NCI-H1105 treated with DMSO at 0.1 percent for 48 hours (cell line): ENCODE results near the gene ZDHHC7.

ENCODE experiments used
- DNase-seq: peaks from one replicate; lab custom pipeline; 2025; lab: John Stamatoyannopoulos, UW

The ZDHHC7 gene

DNA sequence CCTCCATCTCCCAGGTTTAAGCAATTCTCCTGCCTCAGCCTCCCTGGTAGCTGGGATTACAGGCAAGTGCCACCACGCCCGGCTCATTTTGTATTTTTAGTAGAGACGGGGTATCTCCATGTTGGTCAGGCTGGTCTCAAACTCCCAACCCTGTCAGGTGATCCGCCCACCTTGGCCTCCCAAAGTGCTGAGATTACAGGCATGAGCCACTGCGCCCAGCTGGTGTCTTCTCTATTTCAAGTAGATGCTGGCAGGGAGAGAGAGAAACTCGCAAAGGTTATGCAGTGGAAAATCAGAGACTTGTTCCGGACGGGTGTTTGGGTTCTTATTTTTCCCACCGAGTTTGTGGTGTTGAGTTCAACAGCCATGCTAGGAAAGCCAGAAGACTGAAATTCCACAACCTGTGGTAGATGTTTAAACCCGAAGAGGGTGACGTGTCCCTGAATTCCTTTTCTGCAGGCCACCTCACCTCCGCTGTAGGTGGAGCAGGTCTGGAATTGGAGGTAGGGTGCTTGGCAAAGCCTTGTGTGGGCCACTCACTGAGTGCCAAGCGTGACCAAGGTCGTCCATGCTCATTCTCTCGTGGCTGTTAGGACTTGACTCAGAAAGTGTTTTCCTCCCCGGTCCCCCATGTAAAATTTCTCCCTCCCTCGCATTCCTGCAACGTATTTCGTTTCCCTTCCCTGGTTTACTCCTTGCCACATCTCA is 7.3 kb upstream of the ZDHHC7 start:
- DNase-seq = no peak

DNA sequence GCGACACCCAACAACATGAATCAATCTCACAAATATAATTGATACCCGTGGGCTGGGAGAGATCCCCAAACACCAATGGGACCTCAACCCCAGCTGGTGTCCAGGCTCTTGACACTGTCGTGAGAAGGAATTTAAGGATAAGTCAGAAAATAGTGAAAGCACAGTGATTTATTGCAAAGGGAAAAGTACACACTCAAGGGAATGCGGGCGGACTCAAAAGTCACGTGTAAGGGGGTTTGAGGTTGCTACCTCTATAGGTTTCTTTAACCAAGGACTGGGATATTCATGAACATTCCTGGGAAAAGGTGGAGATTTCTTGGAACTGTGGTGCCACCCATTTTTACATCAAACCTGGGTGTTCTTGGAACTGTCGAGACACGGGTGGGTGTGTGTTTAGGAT is 6.3 kb upstream of the ZDHHC7 start:
- DNase-seq = no peak

DNA sequence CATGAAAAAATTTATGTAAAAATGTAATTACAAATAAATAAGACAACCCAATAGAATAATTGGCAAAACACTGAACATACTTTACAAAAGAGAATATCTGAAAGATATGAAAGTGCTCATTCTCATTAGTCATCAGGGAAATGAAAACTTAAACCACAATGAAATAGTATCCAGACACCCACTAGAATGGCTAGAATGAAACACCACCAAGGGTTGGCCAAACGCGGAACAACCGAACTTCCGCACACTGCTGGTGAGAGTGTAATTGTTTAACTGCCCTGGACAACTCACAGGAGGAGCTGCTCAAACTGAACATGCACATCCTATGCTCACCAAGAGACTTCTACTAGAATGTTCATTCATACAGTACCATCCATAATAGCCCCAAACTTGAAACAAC is 5.8 kb upstream of the ZDHHC7 start:
- no peak for DNase-seq

DNA sequence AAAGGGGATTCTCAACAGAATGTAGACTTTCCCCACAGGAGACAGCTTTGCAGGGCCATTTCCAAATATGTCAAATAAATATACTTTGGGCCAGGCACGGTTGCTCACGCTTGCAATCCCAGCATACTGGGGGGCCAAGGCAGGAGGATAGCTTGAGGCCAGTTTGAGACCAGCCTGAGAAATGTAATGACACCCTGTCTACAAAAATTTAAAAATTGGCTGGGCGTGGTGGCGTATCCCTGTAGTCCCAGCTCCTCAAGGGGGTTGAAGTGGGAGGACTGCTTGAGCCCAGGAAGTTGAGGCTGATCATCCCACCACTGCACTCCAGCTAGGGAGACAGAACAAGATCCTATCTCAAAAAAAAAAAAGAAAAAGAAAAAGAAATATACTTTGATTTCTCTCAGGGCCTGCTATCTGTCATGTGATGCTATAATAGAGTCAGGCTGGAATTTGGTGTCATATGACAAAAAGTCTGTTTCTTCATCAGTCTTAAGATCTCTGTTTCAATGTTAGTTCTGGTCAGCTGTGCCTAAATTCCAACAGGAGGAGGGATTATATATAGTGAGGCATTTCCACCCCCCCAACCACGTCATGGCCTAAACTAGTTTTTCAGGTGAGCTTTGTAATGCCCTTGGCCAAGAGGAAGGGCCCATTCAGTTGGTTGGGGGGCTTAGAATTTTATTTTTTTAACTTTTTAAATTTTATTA is 4.3 kb upstream of the ZDHHC7 start:
- no peak for DNase-seq

DNA sequence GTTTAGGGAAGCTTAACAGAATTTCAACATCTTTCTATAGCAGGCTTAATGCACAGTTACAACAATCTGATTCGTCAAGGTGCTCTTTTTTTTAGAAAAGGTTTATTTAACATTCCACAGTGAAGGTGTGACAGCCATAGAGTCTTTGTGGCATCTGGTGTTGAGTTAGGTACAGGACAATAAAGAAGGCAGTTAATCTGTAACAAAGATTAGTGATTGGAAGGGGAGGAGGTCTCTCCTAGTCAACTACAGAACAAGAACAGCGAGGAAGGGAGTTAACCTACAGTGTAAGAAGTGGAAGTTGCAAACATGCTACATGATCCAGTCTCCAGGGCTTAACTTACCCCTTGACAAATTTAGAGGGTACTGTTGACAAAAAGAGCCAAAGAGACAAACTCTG is 3.0 kb upstream of the ZDHHC7 start:
- no peak for DNase-seq

DNA sequence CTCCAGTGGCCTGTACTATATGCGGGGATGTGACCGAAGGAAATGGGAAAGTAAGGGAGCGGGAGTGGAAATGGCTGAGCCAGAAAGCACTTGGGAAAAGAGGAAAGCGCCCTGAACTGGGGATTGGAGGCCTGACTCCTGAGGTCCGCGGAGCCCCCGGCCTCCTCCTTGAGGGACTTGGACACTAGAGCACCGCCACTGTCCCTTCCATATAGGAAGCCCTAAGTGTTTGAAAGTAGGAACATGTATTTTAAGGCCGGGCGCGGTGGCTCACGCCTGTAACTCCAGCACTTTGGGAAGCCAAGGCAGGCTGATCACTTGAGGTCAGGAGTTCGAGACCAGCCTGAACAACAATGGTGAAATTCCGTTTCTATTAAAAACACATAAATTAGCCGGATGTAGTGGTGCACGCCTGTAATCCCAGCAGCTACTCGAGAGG is 530 bp upstream of the ZDHHC7 start:
- no peak for DNase-seq

DNA sequence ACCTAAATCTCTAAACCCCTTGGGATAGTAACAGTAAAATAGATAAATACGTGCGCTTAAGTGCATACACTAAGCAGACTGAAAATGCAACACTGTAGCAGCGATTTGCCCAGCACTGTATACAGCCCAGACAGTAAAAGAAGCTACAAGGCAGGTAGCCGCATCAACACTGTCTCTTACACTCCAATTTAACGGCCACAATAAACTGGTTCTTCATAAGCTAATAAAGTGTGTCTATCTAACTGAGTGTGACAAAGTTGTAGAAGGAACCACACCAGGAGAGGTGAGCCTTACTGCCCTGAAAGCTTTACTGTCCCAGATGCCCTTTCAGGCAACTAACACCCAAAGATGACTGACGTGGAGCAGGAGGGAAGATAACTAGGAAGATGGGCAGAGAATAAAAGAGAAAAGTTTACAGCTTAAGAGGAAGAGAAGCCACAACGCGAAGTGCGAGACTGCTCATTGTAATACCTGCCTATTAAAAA is 847 bp downstream of the ZDHHC7 start:
- no peak for DNase-seq

DNA sequence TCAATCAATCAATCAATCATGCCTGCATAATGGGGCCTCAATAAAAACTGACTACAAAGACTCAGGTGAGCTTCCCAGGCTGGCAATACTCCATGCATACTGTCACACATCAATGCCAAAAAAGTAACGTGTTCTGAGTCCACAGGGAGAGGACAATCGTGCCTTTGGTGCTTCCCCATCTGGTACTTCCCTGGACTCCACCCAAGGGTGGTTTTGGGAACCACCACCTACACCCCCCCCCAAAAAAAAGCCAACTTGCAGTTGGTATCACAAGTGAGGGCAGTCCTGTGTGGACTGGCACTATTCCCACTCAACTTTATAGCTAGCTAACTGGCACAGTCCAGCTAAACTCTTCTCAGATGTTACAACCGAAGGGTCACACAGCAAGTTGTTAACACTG is 3.1 kb downstream of the ZDHHC7 start:
- DNase-seq = no peak

DNA sequence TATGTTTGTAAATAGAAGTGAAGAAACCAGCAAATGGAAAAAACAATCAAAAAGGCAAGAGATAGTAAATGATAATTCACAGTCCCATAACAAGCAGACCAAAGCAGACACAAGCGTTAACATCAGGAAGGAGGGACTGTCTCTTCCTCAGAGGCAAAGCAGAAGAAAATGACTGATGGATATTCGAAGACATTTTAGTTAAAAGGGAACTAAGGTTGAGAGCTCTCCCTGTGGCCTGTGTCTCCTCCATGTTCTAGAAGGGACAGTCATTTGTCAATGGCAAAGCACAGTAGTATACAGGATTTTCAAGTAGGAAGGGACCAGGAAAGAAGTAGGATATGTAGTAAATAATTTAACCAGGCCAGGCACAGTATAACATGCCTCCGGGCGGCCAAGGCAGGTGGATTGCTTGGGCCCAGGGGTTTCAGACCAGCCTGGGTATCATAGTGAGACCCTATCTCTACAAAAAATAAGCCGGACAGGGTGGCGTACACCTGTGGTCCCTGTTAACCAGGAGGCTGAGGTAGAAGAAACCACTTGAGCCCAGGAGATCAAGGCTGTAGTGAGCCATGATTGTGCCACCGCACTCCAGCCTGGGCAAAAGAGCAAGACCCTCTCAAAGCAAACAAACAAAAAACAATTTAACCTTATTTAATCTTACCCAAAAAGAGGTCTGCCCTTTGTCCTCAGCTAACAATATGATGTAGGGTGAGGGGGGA is 3.7 kb downstream of the ZDHHC7 start:
- no peak for DNase-seq

DNA sequence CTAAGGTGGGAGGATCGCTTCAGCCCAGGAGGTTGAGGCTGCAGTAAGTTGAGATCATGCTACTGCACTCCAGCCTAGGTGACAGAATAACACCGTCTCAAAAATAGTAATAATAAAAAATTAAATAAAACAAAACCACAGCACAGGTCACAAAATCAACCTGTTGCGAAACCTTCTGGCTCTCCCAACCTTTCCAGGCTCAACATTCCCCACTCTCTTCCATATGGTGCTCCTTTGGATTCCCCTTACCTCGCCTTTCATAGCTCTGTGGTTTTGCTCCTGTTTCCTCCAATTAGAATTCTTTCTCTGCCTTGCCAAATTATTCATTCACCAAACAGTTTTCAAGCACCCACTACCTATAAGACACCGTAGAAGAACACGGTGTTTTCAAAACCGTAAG is 4.7 kb downstream of the ZDHHC7 start:
- DNase-seq = no peak

DNA sequence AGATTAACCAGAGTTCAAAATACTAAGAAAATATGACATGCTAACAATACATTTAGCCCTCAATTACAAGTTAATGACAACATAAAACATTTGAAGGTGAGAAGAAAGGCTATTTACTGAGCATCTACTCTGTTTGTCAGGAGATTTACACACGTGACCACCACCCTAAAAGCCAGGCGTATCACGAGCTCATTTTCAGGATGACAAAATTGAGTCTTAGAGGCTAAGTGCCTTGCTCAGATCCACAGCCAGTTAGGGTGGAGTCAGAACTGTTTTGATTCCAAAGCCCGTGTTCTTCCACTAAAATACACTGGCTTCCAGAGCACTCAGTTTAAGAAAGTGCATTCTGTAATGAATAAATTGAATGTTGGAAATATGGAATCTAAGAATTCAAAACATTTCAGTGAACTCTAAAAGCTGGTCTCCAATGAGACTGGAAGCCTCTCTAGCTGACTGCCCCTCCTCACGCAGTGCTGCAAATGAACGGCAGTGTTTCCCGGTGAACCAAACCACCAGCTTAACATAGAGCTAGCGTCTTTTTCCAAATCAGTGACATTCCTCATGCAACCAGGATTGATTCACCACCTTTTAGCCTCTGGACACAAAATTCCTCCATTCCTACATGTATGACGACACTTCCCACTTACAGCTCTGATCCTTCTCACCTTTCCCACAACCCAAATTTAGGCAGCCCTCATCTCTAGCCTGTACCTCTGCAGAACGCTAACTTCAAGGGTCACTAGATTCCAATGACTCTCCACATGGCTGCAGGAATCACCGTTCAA is 5.9 kb downstream of the ZDHHC7 start:
- no peak for DNase-seq

DNA sequence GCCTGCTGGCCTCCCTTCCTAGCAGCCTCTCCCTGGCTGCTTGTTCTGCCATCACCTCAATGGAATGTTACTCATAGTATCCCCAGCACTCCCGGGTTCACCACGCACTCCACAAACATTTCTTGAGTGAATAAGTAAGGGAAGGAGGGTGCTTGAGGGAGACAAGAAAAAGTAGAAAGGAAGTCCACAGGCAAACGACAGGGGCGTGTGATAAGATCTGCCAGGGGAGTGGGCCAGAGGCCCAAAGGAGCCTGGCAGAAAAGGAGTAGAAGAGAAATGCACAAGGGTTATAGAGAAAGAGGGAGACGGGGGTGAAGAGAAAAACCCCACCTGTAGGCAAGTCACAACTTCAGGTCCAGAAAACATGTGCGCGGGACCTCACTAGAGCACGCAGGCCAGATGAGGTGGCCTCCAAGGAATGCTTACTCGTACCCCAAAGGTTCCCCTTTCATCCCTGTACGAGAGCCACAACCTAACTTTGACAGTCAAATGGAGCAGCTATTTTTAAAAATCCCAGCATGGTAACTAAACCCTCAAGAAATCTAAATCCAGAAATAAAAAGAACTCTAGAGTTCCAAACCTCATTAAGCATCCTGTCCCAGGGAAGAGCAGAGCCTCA is 6.6 kb downstream of the ZDHHC7 start:
- no peak for DNase-seq

DNA sequence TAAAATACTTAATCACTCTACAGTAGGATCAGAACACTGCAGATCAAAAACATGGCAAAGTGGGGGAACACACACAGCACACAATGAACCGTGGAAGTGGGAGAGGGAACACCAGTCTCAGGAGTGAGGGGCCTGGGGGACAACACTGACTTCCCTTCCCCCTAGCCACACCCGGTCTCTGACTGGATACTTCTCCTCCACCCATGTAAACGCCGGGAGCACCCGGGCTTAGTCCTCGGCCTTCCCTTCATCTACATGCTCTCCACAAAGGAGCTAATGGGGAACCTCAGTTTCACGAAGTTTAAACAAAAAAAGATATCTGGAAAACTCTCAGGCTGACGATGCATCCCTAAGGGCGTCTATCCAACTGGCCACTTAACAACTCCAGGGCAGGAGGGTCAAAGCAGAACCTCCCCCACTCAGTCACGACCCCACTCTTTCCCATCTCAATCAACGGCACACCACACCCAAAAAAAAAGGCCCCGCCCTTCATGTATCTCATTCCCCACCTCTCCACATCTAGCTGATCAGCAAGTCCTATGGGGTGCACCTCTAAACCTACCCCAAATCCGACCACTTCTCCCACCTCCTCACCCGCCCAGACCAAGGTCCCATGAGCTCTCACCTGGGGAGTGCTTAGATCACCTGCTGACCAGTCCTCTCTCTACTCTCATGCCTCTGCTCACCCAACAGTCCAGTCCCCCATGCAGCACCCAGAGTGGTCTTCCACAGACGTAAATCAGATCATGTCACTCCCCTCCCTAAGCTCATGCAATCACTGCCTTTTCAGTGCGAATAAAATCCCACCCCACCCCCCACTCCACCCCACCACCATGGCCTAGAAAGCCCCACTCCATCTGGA is 7.4 kb downstream of the ZDHHC7 start:
- no peak for DNase-seq

DNA sequence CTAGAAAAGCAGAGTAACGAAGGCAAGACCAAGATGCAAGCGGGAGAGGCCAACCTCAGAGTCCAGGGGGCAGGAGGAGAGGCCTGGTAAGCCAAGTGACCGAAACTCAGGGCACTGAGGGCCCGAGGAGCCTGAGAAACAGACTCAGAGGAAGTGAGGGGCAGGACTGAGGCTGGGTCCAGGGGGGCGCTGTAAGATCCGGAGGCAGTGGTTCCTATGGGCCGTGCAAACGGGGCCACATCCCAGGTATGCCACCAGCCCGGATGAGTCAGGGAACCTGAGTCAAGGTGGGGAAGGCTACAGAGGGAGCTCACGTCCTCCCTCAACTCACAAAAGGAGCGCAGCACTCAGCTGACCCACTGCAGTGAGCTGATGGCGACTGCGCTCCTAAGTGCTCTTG is 8.3 kb downstream of the ZDHHC7 start:
- DNase-seq = no peak

DNA sequence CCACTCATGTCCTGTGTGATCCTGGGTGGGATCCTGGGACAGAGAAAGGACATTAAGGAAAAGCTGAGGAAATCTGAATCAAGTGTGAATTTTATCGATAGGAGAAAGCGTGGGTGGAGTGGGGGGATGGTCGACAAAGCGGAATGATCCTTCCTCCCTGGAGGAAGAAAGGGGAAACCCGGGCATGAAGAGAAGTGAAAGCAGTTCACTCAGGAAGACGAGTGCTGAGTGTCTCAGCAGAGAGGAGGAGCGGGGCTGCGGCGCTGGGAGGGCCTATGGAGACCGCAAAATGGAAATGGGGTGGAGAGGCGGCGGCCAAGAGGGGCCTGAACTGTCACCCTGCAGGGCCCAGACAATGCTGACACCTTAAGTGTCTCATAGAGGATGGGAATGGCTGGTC is 8.7 kb downstream of the ZDHHC7 start:
- DNase-seq = no peak

DNA sequence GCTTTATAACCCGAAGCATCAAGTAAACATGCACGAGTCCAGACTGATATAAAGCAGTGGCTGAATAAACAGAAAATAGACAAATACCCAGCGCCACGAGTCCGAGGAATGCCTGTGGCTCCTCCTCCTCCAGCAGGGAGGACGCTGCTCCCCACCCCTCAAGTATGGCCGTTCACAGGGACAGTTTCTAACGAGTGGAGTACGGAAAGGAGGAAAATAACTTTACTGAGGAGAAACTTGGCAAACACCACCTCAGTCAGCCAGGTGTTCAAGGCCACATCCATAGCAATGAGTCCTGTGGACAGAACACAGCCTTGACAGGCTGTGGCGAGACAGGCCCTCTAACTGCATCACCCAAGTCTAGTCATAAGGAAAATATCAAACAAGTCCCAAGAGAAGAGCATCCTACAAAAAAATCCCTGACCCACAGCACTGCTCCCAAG is 9.2 kb downstream of the ZDHHC7 start:
- DNase-seq = no peak

DNA sequence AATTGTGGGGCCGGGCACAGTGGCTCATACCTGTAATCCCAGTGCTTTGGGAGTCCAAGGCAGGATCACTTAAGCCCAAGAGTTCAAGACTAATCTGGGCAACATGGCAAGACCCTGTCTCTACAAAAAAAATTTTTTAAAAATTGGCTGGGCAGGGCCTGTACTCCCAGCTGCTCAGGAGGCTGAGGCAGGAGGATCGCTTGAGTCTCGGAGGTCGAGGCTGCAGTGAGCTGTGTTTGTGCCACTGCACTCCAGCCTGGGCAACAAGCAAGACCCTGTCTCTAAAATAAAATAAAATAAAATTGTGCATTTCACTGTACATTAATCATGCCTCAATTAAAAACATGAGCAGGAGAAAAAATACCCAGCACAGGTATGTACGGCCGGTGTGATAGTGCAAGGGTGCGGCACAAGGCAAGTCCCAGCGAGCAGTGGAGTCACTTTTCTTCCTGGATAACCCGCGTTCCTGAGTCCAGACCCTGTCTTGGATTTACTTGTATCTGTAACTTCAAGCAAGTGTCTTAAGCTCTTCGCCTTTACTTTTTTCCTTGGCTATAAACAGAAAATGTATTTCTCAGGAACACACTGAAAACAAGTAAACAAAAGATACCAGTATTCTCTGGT is 11.4 kb downstream of the ZDHHC7 start:
- no peak for DNase-seq

DNA sequence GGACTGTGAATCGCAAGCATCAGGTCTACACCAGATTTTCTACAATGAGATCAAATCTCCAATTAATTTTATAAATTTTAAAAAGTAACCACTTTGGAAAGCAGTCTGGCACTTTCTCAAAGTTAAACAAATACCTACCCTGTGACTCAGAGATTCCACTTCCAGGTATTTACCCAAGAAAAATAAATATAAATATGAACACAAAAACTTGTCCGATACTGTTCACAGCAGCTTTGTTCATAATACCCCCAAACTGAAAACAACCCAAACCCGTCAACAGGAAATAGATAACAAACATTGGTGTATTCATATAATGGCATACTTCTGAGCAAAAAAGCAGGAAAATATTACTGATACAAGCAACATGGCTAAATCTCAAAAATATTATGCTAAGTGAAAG is 12.1 kb downstream of the ZDHHC7 start:
- no peak for DNase-seq

DNA sequence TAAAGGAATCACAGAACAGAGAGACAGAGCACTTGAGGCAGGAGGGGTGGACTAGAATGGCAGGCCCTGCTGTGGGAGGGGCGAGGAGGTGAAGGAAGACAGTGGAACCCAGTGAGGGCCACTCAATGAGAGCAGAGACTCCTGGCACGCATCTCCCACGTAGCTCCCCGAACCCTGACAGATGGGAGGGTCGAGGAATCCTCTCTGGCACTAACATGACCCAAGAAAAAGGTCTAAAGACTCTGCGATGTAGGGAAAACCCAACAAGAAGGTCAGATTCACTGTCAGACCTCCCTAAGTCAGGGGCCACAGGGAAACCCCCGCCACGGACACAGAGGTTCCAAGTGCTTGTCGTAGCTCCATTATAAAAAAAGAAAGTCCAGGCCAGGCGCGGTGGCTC is 15.0 kb downstream of the ZDHHC7 start:
- DNase-seq = no peak

DNA sequence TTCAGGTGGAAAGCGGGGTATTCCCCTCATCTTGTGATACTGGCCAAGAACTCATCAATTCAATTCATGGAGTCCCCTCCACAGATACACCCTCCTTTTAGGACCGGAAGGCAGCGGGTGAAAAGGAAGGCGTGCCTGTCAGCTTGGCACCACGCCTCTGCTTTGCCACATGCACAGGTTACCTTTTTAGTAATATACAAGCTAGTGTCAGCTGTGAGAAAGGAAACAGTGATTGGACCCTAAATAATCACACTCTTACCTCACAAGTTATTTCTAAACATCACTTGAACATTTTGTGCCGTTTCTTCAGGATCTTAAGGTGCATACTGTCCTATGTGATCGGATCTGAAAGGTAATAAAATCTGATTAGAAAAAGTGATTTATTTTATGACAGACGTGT is 15.7 kb downstream of the ZDHHC7 start:
- DNase-seq = no peak
